Activated naive CD4-positive, alpha-beta T cell treated with anti-CD3 and anti-CD28 coated beads, Interleukin-2, amount 50 U/mL, for 16 hours (primary cell): ENCODE results near the gene BTRC.
"Not testable (repeated sequence)": the region's sequence is repeated elsewhere in the genome, so short reads cannot be mapped to it uniquely, and the experiment has no call there.

Experiments used
- DNase-seq: peaks from one replicate; pipeline ENCODE4 v3.0.0-alpha.2; 2020

The BTRC gene

GRCh38 chr10:101570428-101571270 is 216.7 kb downstream of the BTRC start:
- no peak for DNase-seq

DNA sequence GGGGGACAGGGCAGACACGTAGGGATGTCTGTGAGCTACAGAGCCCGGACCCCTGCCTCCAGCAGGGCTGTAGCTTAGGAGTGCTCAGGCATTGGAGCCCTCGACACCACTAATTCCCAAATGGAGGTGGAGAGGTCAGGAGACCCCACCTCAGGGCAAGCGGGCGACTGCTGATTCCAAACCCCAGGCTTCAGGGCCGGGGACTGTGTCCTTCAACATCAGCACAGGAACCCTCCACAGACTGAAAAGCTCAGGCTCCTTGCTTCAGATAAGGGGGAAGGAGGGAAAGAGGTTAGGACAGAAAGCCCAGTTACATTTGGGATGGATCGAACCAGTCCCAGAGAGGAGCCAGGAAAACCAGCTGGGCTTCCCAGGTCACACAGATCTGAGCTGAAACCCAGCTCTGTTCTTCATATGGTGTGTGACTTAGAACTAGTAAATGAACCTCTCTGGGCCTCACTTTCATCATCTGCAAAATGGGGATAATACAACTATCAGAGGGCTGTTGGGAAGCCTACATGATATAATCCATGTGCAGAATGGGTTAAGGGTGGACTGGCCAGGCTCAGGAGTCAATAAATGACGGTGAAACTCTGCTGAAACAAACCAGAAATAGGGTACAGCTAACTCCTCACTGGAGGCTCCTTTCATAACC is 217.4 kb downstream of the BTRC start:
- DNase-seq, result no peak

DNA sequence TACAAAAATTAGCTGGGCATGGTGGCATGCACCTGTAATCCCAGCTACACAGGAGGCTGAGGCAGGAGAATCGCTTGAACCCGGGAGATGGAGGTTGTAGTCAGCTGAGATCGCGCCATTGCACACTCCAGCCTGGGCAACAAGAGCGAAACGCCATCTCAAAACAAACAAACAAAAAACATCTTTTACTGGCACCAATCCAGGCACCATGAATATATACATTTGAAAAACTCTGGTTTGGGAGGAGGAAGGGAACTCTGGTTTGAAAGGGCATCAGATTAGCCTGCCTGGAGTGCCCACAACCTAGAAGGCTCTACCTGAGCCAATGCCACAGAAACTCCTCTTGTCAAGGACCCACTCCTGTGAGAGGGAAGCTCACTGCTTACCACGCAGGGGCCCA is 218.2 kb downstream of the BTRC start:
- no peak for DNase-seq

DNA sequence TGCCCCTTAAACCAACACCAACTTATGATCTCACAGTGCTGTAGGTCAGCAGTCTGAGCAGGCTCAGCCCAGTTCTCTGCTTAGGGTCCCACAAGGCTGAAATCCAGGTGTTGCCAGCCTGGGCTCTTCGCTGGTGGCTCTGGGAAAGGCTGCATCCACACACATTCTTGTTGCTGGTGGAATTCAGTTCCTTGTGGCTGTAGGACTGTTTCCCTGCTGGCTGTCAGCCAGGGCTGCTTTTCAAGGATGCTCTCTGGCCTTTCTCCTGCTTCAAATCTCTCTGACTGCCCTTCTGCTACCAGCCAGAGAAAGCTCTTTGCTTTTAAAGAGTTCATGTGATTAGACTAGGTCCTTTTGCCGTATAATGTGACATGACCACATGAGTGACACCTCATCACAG is 218.8 kb downstream of the BTRC start:
- no peak for DNase-seq

DNA sequence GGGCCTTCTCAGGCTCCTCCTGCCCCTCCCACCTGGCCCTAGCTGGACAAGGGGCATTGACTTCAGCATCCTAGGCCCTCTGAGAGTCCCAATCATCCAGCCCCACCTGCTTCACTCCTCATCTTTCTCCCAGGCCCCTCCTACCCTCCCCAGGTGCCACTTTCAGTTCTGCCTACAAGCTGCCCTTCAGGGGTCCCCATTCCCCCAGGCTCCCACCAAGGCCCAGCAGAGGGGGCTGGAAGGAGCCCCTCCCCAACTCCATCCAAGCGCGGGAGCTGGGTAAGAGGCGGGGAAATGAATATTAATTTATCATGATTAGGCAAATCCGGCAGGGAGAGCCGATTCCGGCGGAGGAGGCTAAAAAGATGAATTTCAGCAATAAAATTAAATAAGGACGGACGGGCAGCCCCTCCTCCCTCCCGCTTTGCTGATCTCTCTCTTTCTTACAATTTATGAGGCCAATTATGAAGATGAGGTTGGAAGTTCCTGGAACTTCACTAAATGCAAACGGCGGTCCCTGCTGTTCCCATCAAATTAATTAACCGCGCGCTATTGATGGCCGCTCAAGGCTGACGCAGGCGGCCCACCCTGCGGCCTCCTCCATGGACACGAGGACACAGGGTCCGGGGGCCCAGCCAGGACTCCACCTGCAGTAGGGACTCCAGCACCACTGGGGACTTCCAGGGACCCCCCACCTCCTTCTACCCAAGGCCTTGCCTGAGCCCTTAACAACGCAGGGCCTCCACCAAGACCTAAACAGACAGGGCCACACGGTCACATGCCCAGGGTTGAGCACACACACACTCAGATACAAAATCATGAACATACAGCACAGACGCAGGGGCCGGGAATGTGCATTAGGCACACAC is 220.2 kb downstream of the BTRC start:
- no peak for DNase-seq

- DNase-seq, result no peak
Measured at GRCh38 chr10:101575091-101575490, 221.1 kb downstream of the BTRC start.

- no peak for DNase-seq
Measured at GRCh38 chr10:101575580-101576210, 221.7 kb downstream of the BTRC start.

- no peak for DNase-seq
Measured at GRCh38 chr10:101576211-101576863, 222.4 kb downstream of the BTRC start.

DNA sequence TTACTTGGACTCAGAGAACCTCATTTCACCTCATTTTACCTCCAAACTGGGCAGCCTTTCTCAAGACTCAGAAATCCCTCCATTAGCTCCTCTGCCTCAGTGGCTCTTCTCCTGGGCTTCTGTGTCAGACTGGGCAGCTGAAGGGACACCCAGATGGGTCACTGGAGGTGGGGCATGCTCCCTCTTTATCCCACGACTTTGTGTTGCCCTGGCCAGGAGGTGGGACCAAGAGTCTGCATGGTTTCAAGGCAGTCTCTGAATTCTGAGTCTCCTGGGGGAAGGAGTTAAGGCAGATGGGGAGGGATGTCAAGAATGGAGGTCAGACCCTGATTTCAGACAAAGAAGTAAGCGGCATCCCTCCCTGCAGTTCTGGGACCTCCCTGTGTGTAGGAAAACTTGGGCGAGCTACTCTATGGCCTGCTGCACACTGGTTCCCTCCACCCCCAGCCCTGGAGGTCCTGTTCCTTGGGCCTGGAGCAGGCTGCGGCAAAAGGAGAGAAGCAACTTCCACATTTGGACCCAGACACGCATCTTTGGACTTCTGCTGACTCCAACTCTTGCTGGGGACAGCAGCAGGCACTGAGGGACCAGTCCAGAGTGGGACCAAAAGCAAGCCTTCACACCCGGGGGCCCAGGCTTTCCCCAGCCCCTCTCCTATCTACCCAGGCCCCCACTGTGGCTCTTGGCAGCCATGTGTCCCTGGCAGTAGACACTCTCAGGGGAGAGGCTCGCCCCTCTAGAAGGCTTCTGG is 223.3 kb downstream of the BTRC start:
- DNase-seq, result no peak

DNA sequence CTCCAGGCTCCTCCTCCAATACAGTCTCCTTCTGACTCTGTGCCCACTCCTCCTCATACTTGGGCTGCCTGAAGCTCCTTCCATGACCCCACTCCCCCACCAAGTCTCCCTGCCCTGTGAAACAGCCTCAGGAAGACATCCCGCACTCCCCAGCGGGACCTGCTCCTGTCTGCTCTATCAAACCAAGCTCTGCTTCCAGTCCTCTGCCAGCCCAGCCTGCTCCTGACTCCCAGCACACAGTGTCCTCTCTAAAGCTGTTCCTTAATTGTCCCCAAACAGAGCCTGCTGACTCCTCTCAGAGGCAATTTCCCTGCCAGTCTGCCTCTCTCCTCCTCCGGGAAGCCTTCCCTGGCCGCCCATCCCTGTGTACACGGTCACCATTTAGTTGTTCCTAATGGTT is 224.2 kb downstream of the BTRC start:
- no peak for DNase-seq

DNA sequence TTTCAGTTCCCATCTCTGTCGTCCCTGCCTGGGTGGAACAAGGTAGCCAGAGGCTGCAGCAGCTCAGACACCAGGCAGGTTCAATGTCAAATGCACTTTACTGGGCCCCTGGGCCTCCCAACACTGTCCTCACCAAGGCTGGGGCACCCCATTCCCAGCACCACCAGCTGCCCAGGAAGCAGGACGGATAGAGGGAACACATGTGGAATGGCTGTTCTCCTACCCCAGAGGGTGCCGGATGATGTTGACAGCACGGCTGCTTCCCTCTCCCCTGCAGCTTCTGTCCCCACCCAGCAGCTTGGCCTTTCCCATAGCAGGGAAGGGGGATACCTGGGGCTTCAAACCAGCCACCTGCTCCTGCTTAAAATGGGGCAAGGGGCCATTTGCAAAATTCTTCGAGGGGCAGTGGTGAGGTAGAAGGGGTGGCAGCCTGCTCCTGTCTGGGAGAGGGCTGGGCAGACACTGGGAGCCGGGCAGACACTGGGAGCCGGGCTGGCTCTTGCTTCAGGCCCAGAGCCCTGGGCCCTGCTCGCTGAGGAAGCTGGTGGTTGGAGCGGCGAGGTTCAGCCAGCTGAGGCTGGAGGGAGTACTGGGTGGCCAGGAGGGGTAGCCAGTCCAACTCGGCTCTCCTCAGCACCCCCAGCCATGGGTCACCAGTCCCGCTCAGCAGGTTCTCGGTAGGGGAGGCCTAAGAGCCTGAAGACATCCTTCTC is 225.0 kb downstream of the BTRC start:
- no peak for DNase-seq

GRCh38 chr10:101579516-101579870 is 225.5 kb downstream of the BTRC start:
- DNase-seq, result no peak

- DNase-seq, result no peak
Measured at GRCh38 chr10:101580486-101581399, 226.8 kb downstream of the BTRC start.

- DNase-seq, result no peak
Measured at GRCh38 chr10:101585841-101586240, 231.9 kb downstream of the BTRC start.

DNA sequence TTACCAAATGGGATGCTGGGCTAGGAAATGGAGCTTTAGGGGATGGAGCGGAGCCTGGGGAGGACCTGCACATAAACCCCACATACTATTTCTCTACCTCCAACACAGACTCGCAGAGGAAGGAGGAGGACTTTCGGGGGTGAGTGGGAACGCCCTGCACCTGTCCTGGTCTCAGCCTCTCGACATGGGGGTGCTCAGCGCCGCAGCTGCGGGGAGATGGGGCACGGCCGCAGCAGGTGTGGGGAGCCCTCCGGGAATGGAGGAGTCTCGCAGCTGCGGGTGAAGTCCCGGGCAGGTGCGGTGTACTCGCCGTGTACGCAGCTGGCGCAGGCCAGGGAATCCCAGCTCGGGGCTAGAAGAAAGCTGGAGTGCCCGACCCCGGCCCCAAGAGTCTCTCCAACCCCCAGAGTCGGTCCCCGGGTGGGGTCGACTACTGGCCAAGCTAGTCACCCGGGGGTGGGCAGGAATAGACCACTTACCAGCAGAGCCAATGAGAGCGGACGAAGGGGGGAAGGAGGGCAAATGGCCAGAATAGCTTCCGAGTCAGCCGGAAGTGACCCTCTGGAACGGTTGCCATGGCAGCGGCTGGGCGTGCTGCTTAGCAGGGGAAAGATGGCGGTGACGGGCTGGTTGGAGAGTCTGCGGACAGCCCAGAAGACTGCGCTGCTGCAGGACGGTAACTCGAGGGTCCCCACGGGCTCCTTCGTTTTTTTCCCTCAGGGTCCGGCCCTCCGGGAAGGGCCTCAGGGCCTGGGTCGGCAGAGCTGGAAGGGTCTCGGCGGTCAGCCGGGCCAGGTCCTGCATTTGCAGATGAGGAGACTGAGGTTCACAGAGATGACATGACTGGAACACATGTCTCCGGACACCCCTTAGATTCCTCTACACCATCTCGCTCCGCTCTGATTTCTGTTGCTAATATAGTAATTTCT is 234.0 kb downstream of the BTRC start, which contains the start of the genes DPCD and POLL:
DPCD (plus strand) TSS at position 597 of the 929 bp plus-strand sequence; CDS start at position 613, 16 bp downstream.
POLL (minus strand) TSS at position 533 of the 929 bp plus-strand sequence. CDS start 897 bp downstream, outside the sequence.
- DNase-seq, result peak; percentile 91

GRCh38 chr10:101588879-101589278 is 234.9 kb downstream of the BTRC start:
- DNase-seq, result no peak

DNA sequence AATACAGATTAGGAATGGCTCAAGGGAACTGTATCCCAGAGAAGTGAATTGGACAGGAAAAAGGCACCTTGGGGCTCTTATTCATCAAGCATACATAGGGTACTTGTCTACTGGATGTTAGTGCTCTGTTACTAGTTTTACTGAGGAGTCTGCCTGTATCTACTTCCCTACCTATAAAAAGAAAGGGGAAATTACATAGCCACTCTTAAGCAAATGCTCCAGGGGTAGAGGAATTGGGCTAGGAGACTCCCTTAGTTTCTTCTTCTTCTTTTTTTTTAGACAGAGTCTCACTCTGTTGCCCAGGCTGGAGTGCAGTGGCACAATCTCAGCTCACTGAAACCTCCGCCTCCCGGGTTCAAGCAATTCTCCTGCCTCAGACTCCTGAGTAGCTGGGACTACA is 239.4 kb downstream of the BTRC start:
- DNase-seq, result not testable (repeated sequence)
